GM18517 (cell line): Measurements from ENCODE around the gene AFAP1.

Experiments
- ATAC-seq: cut with Tn5 transposase; IDR thresholded peaks from one replicate; pipeline ENCODE4 v1.9.1; 2021; ENCODE audit warnings: mild to moderate bottlenecking, moderate library complexity; ENCODE audit not compliant: unreplicated experiment

The AFAP1 gene

GRCh38 chr4:7740866-7741525, 198.7 kb downstream of the AFAP1 start:
- ATAC-seq: no peak

- no peak for ATAC-seq
These were observed 199.5 kb downstream of the AFAP1 start for GRCh38 chr4:7739918-7740865.

- ATAC-seq: no peak
These were observed 200.4 kb downstream of the AFAP1 start for GRCh38 chr4:7739077-7739917.

GRCh38 chr4:7738458-7739076, 201.1 kb downstream of the AFAP1 start:
- no peak for ATAC-seq

- no peak for ATAC-seq
These were observed 201.8 kb downstream of the AFAP1 start for GRCh38 chr4:7737752-7738457.

- ATAC-seq: no peak
These were observed 202.4 kb downstream of the AFAP1 start for GRCh38 chr4:7737268-7737645.

- no peak for ATAC-seq
These were observed 203.0 kb downstream of the AFAP1 start for GRCh38 chr4:7736436-7737267.

- no peak for ATAC-seq
These were observed 203.7 kb downstream of the AFAP1 start for GRCh38 chr4:7735961-7736360.

GRCh38 chr4:7735395-7735794, 204.3 kb downstream of the AFAP1 start:
- no peak for ATAC-seq

GRCh38 chr4:7734651-7735260, 204.9 kb downstream of the AFAP1 start:
- ATAC-seq: no peak

- ATAC-seq: no peak
These were observed 205.6 kb downstream of the AFAP1 start for GRCh38 chr4:7733801-7734650.

GRCh38 chr4:7733201-7733600, 206.5 kb downstream of the AFAP1 start:
- no peak for ATAC-seq

GRCh38 chr4:7732263-7732662, 207.4 kb downstream of the AFAP1 start:
- ATAC-seq: no peak

- no peak for ATAC-seq
These were observed 208.2 kb downstream of the AFAP1 start for GRCh38 chr4:7731437-7731836.

- no peak for ATAC-seq
These were observed 211.9 kb downstream of the AFAP1 start for GRCh38 chr4:7727749-7728148.

GRCh38 chr4:7726665-7727413, 212.8 kb downstream of the AFAP1 start:
- ATAC-seq: no peak

- ATAC-seq: no peak
These were observed 213.7 kb downstream of the AFAP1 start for GRCh38 chr4:7725951-7726350.
